NCI-H1930 (cell line): Measurements from ENCODE around the gene UPK1B.
"Not testable (repeated sequence)": the region's sequence is repeated elsewhere in the genome, so short reads cannot be mapped to it uniquely, and the experiment has no call there.

Experiments used
- DNase-seq, 2 experiments: peaks; one replicate each; lab custom pipeline; 2025; lab: John Stamatoyannopoulos, UW

UPK1B gene

DNA sequence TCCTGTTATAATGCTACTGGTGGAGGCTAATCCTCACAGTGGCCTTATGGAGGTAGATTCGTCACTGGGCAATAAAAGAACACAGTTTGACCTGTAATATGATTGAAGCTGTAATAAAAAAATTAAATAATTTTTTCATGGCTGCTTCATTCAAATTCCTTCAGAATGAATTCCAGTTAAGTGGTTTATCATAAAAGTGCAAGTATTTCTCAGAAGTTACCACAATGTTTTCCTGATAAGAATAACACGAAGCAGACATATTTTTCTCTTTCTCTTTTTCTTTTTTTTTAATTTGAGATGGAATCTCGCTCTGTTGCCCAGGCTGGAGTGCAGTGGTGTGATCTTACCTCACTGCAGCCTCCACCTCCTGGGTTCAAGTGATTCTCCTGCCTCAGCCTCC lies 51.7 kb downstream of the UPK1B start:
- DNase-seq: no peak

DNA sequence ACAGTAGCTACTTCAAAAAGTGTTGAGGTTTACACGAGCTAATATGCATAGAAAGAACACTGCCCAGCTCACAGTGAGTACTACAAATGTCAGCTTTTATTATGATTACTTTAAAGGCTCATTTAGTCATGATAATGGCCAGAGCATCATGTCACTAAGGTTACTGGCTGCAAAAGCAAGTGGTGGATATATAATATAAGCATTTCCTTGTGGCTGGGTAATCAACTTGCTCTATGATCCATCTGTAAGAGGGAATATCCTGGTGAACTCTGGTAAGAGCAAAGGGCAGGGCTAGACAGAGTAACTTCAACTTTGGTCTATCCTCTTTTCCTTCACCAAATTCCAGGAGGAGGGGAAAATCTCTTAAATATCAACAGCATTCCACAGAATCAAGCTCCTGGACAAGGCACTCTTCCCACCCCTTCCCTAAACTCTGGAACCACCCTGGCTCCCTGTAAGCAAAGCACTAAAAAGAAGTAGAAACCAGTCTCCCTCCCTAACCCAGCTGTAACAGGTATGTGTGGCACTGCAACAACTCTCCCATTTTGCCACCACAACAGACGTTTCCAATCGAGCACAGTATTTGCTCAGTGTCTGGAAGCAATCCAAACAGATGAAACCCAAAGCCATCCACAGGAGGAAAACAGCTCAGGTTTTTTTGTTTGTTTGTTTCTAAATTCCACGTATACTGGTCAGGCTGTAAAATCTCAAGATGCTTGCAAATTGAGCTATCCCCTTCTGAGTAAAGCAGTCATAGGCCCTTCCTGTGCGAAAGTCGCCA lies 53.9 kb downstream of the UPK1B start:
- no peak for DNase-seq

DNA sequence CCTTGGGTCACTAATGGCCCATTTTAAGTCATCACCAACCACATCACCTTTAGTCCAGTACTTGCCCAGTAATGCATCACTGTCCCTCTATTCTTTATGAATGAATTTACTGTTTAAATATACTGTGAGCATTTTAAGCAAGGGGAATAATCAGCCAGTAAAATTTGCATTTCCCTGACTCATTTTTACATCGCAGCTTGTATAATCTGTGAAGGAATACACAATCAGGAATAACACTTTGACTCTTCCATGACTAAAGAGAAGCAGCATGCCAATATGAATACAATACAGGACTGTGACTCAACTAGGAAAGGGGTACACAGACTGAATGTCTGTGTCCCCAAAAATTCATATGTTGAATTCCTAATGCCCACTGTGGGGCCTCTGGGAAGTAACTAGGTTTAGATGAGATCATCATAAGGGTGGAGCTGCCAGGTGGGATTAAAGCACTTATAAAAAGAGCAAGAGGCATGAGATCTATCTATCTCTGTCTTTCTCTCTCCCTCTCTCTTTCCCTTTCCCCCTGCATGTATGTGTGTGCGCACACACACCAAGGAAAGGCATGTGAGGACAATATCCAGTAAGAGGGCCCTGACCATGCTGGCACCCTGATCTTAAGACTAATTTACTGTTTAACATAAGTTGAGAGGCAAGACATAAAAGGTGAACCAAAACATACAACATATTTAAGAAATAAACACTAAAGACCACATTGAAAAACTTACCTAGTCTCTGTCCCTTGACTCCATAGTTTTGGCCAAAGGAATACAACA lies 55.2 kb downstream of the UPK1B start:
- DNase-seq: no peak

DNA sequence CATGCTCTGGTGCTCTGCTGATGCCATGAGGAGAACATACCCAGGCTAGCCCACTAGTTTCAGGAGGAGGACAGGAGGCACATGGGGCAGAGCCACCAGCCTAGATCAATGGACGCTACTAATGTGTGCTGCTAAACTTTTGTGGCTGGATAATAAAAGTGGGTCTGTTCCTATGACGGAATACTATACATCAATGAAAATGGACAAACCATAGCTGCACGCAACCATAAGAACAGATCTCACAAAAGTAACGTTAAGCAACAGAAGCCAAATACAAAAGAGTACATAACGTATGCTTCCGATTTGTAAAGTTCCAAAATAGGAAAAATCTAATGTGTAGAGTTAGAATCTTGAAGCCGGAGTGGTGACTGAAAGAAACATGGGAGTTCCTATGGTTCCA lies 55.8 kb downstream of the UPK1B start:
- no peak for DNase-seq

- DNase-seq: no peak
Observed at GRCh38 chr3:119230071-119230470, 56.7 kb downstream of the UPK1B start.

GRCh38 chr3:119230745-119231144 lies 57.3 kb downstream of the UPK1B start:
- no peak for DNase-seq

- no peak for DNase-seq
Observed at GRCh38 chr3:119234610-119235009, 61.2 kb downstream of the UPK1B start.

- DNase-seq: no peak
Observed at GRCh38 chr3:119235151-119235550, 61.8 kb downstream of the UPK1B start.

GRCh38 chr3:119236756-119237155 lies 63.4 kb downstream of the UPK1B start:
- no peak for DNase-seq

DNA sequence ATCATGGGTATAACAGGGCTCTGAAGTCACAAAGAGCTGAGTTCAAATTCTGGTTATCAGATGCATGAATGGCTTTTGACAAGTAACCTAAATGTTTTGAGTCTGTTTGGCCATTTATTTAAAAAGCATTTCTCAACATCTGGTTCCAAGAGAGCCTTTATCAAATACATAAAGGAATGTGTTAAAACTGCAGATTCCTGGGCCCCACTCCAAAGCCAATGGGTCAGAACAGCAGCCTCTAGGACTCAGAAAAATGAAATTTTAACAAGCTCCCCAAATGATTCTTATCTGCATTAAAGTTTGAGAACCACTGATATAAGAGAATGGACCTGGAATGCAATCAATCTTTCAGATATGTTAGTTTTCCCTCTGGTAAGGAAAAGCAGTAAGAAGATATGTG lies 63.9 kb downstream of the UPK1B start:
- no peak for DNase-seq

DNA sequence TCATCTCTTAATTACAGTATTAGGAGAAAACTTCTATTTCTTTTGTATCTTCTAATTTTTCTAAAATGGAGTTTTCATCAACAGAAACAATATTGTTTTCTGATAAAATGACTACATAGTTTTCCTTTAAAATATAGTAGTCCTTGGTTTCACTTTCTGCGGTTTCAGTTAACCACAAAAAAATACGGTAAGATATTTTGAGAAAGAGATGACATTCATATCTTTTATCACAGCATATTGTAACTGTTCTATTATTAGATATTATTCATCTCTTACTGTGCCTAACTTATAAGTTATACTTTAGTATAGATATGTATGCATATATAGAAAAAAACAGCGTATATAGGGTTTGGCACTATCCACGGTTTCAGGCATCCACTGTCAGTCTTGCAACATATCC lies 65.0 kb downstream of the UPK1B start:
- no peak for DNase-seq

- no peak for DNase-seq
Observed at GRCh38 chr3:119239206-119239820, 65.9 kb downstream of the UPK1B start.

GRCh38 chr3:119240101-119240590 lies 66.7 kb downstream of the UPK1B start:
- DNase-seq: peak; percentile 15 to 35

DNA sequence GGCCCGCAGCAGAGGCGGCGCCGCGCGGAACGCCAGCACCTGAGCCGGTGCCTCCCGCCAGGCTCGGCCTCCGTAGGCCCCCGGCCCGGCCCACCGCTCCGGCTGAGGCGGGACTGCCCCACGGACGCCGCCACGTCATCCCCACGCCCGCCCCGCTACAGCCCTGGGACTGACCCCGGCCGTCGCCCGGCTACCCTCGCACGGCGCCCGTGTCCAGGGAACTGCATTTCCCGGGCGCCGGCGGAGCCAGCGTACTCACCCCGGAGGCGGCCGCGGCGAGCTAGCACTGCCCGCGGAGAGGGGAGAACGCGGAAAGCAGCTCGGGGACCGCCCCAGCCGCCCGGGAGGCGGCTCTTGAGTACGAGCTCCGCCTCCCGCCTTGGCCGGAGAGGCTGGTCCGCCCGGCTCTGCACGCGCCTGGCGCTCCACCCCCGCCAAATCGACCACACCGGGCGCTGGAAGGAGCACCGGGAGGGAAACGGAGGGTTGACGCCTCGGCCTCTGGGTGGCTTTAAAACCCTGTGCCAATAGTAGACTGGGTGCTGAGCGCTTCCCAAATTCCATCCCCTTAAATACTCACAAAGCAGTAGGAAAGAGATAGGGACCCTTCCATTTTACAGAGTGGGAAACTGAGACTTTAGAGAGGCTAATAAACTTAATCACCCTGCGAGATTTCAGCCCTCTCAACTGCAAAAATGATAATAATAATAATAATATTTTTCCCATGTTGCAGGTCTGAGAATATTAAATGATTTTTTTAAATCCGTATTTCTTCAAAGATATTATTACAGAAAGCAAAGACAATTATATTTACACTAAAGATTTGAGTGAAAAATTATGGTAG lies 67.4 kb downstream of the UPK1B start, which contains the start of gene B4GALT4:
TSS of gene B4GALT4 (minus strand) at position 288 of the 844 bp plus-strand sequence. CDS start 10,779 bp downstream, outside the sequence.
- peak; percentile 72 to 81 for DNase-seq

- not testable (repeated sequence) for DNase-seq
Observed at GRCh38 chr3:119242387-119243057, 69.1 kb downstream of the UPK1B start.

DNA sequence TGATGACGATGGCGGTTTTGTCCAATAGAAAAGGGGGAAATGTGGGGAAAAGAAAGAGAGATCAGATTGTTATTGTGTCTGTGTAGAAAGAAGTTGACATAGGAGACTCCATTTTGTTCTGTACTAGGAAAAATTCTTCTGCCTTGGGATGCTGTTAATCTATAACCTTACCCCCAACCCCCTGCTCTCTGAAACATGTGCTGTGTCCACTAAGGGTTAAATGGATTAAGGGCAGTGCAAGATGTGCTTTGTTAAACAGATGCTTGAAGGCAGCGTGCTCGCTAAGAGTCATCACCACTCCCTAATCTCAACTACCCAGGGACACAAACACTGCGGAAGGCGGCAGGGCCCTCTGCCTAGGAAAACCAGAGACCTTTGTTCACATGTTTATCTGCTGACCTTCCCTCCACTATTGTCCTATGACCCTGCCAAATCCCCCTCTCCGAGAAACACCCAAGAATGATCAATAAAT lies 69.7 kb downstream of the UPK1B start:
- not testable (repeated sequence) for DNase-seq

DNA sequence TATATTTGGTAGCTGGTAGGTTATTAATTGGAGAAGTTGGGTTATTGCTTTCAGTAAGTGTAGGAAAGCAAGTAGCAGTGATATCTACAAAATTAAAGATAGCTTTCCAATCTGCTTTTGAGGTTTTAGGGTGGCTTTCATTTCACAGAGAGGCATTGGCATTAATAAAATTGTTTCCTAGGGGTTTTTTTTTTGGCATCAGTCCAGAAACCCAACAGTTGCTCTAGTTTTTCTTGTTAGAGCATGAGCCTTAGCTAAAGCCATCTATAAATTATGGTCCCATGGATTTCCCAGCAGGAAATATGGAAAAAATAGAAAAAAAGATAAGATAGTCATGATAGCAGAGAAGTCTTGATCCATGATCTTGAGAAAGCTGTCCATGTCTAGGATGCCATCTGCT lies 70.3 kb downstream of the UPK1B start:
- no peak for DNase-seq

DNA sequence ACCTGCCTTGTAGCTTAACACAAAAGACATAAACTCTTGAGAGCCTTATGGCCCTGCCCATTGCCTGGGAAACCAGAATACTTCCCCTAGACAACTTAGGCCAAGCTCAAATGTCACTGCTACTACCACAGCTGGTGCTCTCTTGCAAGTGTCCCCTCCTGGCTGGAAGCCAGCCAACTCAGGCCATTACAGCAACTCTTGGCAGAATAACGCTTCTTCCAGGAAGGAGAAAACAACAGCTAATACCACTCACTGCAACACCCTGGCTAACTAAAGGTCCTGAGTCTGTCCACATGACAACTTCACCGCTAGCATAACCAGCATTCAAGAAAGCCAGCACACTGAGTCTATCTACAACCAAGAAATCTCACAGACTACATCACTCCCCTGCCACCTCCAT lies 72.4 kb downstream of the UPK1B start:
- no peak for DNase-seq
